ENCODE results near the gene CCDC170. TPM values are rescaled to one million over a fixed set of nuclear protein-coding genes. Genes with fewer than 3 reads are reported as not detected.

The CCDC170 gene
- total and polyA plus RNA-seq, 9 donors, result 3.8 to 19.8 (median 8.9) TPM

- H3K9me3 ChIP-seq, result no peaks in the 10 kb centered on the region
- intact Hi-C loops (cut with DNase I), result no loop called here
- TF ChIP-seq EP300 (IDR thresholded peaks at IDR 0.05) (no peak), POLR2A (IDR thresholded peaks at IDR 0.05) (no peak)
- TF ChIP-seq, protein P1, sequence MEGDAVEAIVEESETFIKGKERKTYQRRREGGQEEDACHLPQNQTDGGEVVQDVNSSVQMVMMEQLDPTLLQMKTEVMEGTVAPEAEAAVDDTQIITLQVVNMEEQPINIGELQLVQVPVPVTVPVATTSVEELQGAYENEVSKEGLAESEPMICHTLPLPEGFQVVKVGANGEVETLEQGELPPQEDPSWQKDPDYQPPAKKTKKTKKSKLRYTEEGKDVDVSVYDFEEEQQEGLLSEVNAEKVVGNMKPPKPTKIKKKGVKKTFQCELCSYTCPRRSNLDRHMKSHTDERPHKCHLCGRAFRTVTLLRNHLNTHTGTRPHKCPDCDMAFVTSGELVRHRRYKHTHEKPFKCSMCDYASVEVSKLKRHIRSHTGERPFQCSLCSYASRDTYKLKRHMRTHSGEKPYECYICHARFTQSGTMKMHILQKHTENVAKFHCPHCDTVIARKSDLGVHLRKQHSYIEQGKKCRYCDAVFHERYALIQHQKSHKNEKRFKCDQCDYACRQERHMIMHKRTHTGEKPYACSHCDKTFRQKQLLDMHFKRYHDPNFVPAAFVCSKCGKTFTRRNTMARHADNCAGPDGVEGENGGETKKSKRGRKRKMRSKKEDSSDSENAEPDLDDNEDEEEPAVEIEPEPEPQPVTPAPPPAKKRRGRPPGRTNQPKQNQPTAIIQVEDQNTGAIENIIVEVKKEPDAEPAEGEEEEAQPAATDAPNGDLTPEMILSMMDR (IDR thresholded peaks at IDR 0.05), result no peak
- no peaks in the 10 kb centered on the region for H3K36me3 ChIP-seq
- no peak overlapping the region for H3K4me3 ChIP-seq
- DNase-seq, result no peak
- peaks cover 3% of the 10 kb centered on the region for H3K4me1 ChIP-seq (ENCODE audit: insufficient read depth)
- H3K27ac ChIP-seq, result no peak overlapping the region
- H3K27me3 ChIP-seq, result no peaks in the 10 kb centered on the region
Observed at GRCh38 chr6:151497905-151498304, 4.1 kb downstream of the CCDC170 start.

- intact Hi-C loops (cut with DNase I), result no loop called here
- H3K27ac ChIP-seq, result no peak overlapping the region
- H3K4me3 ChIP-seq, result no peak overlapping the region
Observed at GRCh38 chr6:151498327-151498726, 4.5 kb downstream of the CCDC170 start.

DNA sequence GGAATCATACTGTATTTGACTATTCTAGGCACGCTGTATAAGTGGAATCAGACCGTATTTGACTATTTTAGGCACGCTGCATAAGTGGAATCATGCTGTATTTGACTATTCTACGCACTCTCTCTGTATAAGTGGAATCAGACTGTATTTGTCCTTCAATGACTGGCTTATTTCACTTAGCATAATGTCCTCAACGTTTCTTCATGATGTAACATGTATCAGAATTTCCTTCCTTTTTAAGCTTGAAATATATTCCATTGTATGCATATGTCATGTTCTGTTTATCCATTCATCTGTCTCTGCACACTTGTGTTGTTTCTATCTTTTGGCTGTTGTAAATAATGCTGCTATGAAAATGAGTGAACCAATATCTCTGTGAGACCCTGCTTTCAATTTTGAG is 5.7 kb downstream of the CCDC170 start:
- Histone ChIP-seq H3K27ac (no peak overlapping the region), H3K9me3 (no peaks in the 10 kb centered on the region), H3K36me3 (no peaks in the 10 kb centered on the region), H3K4me3 (no peak overlapping the region), H3K27me3 (no peaks in the 10 kb centered on the region), H3K4me1 (ENCODE audit: insufficient read depth) (peaks cover 3% of the 10 kb centered on the region)
- no peak for DNase-seq
- intact Hi-C loops (cut with DNase I), result no loop called here
- whole genome bisulfite sequencing, 3 donors, result 73 to 79% (median 78%) methylated on average over 5 of the region's 5 CpGs
- no peak for TF ChIP-seq EP300 (IDR thresholded peaks at IDR 0.05)
- TF ChIP-seq POLR2A (IDR thresholded peaks at IDR 0.05), result no peak
- TF ChIP-seq, protein P1 (IDR thresholded peaks at IDR 0.05), result no peak

More at GRCh38 chr6:151498327-151498726, 4.5 kb downstream of the CCDC170 start:
- H3K36me3 ChIP-seq, result no peaks in the 10 kb centered on the region
- H3K27me3 ChIP-seq, result no peaks in the 10 kb centered on the region
- no peak for TF ChIP-seq POLR2A (IDR thresholded peaks at IDR 0.05)
- TF ChIP-seq, protein P1 (IDR thresholded peaks at IDR 0.05), result no peak
- TF ChIP-seq EP300 (IDR thresholded peaks at IDR 0.05), result no peak
- 73 to 81% (median 73%) methylated on average over 1 of the region's 1 CpG for WGBS, 3 donors
- H3K4me1 ChIP-seq (ENCODE audit: insufficient read depth), result peaks cover 3% of the 10 kb centered on the region
- DNase-seq, result no peak
- no peaks in the 10 kb centered on the region for H3K9me3 ChIP-seq

DNA sequence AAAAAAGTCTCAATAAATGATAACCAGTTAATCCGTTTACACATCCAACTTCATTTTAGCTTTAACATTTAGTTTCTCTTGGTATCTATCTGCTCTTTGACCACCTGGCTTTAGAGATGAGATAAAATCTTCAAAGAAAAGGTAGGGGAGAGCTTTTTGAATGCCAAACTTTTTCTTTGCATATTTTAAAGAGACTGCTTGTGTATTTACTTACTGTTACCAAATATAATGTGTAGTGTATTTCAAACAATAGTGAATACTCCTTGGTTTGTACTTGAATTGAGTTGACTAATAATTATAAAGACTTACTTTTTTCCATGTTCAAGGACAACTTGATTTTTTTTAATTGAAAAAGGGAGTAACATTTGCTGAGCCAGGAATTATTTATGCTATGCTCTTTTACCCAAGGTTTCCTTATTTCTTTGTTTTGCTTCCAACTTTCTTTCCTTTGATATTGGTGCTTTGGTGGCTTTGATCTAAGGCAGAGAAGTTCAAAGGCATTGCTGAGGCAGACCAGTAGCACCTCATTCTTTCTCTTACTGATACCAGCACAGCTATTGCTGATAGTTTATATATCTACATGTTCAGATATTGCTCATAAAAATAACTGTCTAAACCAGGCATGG is 7.8 kb downstream of the CCDC170 start:
- TF ChIP-seq POLR2A (IDR thresholded peaks at IDR 0.05) (no peak), EP300 (IDR thresholded peaks at IDR 0.05) (no peak)
- TF ChIP-seq, protein P1 (IDR thresholded peaks at IDR 0.05), result no peak
- Histone ChIP-seq H3K27ac (peak overlapping the region in 1 of 2 donors; percentile 0), H3K36me3 (no peaks in the 10 kb centered on the region), H3K4me1 (ENCODE audit: insufficient read depth) (peaks cover 1% of the 10 kb centered on the region), H3K9me3 (no peaks in the 10 kb centered on the region), H3K4me3 (no peak overlapping the region), H3K27me3 (no peaks in the 10 kb centered on the region)
- 29 to 52% (median 35%) methylated on average over 1 of the region's 1 CpG for WGBS, 3 donors
- no peak for DNase-seq
- intact Hi-C loops (cut with DNase I), result no loop called here
